Stimulated activated CD8-positive, alpha-beta memory T cell treated with anti-CD3 and anti-CD28 coated beads, Interleukin-2, amount 100 ng/mL, for 48 hours (primary cell): ENCODE measurements around the gene TNIP1.

ENCODE experiments used
- DNase-seq, 2 donors: peaks; one replicate each; pipeline ENCODE4 v3.0.0-alpha.2; 2020; ENCODE audit warnings: low read depth in 2 of 2

The TNIP1 gene

GRCh38 chr5:151022511-151023018 lies 58.3 kb downstream of the TNIP1 start:
- DNase-seq = no peak

GRCh38 chr5:151021746-151022145 lies 59.1 kb downstream of the TNIP1 start:
- DNase-seq = no peak

- peak in 1 of 2 donors; percentile 16 for DNase-seq
These were observed 60.3 kb downstream of the TNIP1 start, which contains the start of gene GPX3 for GRCh38 chr5:151020304-151021110. TSS of gene GPX3 (plus strand) at chr5:151020591. CDS start at chr5:151020655, 64 bp downstream.

GRCh38 chr5:151019331-151019730 lies 61.5 kb downstream of the TNIP1 start:
- DNase-seq = no peak

- no peak for DNase-seq
These were observed 62.0 kb downstream of the TNIP1 start for GRCh38 chr5:151018846-151019245.

- DNase-seq = no peak
These were observed 62.9 kb downstream of the TNIP1 start for GRCh38 chr5:151017897-151018296.

- DNase-seq = no peak
These were observed 64.1 kb downstream of the TNIP1 start for GRCh38 chr5:151016700-151017099.

- no peak for DNase-seq
These were observed 64.8 kb downstream of the TNIP1 start for GRCh38 chr5:151015974-151016587.

GRCh38 chr5:151014680-151015343 lies 66.0 kb downstream of the TNIP1 start:
- no peak for DNase-seq

- no peak for DNase-seq
These were observed 68.0 kb downstream of the TNIP1 start for GRCh38 chr5:151012862-151013261.

GRCh38 chr5:151008906-151009305 lies 71.9 kb downstream of the TNIP1 start:
- DNase-seq = no peak

- no peak for DNase-seq
These were observed 72.7 kb downstream of the TNIP1 start for GRCh38 chr5:151008210-151008491.

GRCh38 chr5:151007430-151008209 lies 73.2 kb downstream of the TNIP1 start:
- no peak for DNase-seq

GRCh38 chr5:151006704-151007334 lies 74.0 kb downstream of the TNIP1 start:
- no peak for DNase-seq

GRCh38 chr5:151005950-151006576 lies 74.8 kb downstream of the TNIP1 start:
- no peak for DNase-seq

- no peak for DNase-seq
These were observed 75.5 kb downstream of the TNIP1 start for GRCh38 chr5:151005187-151005949.

GRCh38 chr5:151004499-151004898 lies 76.3 kb downstream of the TNIP1 start:
- no peak for DNase-seq

- DNase-seq = no peak
These were observed 77.4 kb downstream of the TNIP1 start for GRCh38 chr5:151003503-151003860.

- no peak for DNase-seq
These were observed 77.9 kb downstream of the TNIP1 start for GRCh38 chr5:151002681-151003502.
